ENCODE measurements around the gene PHF19. TPM values are rescaled to one million over a fixed set of nuclear protein-coding genes. Genes with fewer than 3 reads are reported as not detected.

PHF19 gene
- polyA plus RNA-seq, 2 of the 4 experiments (the other 2 are of a cell fraction): 50.7 to 102 TPM

DNA sequence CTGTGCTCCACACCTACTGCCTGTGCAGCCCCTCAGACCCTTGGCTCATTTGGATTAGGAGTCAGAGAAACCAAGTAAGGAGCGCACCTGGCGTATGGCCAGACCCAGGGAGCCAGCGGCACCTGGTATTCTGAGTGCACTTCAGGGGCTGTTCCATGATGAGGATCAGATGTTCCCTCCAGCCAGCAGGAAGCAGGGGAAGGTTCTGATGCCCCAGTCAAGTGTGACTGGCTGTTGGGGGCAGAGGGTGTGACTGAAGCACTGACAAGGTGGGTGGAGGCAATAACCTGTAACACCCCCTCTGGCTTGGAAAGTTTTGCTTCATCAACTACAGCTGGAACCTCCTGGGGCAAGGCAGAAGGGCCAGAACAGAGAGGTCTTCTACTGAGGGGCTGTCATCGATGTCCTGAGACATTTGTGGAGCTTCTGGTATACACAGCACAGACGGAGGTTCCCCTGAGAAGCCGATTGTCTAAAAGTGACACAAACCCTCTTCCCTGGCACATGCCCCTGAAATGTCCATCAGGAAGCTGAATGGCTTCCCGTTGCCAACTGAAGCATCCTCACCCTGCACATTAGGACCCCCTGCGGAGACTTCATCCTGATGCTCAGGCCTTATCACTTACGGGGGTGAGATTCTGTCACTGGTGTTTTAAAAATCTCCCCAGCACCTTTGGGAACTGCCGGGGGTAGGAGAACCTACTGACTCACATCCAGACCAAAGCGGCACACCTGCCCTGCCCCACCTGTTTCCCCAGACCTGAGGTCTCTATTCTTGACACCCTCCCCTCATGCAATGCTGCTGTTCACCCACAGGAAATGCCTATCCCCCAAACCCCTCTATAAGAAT lies 28.6 kb upstream of the PHF19 start:
- FAIRE-seq (no peak), ATAC-seq (no peak), DNase-seq (ENCODE audit: low read depth in 1 of 2, low spot score in 1 of 2) (no peak)
- CTCF ChIA-PET: interaction anchor here (1.3 to 1.8 kb wide), 2 partner anchors 11 to 24 kb away, joined by 3 to 6 read pairs; no protein-coding TSS in a partner anchor
- Histone ChIP-seq H3K4me3 (no peak overlapping the region), H3K4me1 (no peaks in the 10 kb centered on the region), H3K4me2 (no peak overlapping the region), H3K27ac (no peak overlapping the region), H3K9me3 (no peaks in the 10 kb centered on the region)
- TF ChIP-seq ZNF302 (CRISPR knock-in tag; IDR thresholded peaks at IDR 0.05) (no peak), ATOH8 (CRISPR knock-in tag; IDR thresholded peaks at IDR 0.05; ENCODE audit: low read depth) (no peak), CTCF (IDR thresholded peaks at IDR 0.05) (no peak), KDM5A (IDR thresholded peaks at IDR 0.05) (no peak), EHF (CRISPR knock-in tag; IDR thresholded peaks at IDR 0.05) (no peak), BHLHE40 (IDR thresholded peaks at IDR 0.05; ENCODE audit: low read depth, low read length) (no peak), CBX2 (IDR thresholded peaks at IDR 0.05; ENCODE audit: borderline replicate concordance, low read depth) (no peak), SREBF2 (IDR thresholded peaks at IDR 0.05) (no peak), ZFP36 (IDR thresholded peaks at IDR 0.05; ENCODE audit: borderline replicate concordance, partially characterized antibody) (no peak), MAX (IDR thresholded peaks at IDR 0.05) (no peak), HOXB13 (CRISPR knock-in tag; IDR thresholded peaks at IDR 0.05; ENCODE audit: low read depth) (no peak), POLR2A (IDR thresholded peaks at IDR 0.05; ENCODE audit: low read length) (no peak), HMGXB4 (CRISPR knock-in tag; IDR thresholded peaks at IDR 0.05; ENCODE audit: borderline replicate concordance) (no peak), REST (IDR thresholded peaks at IDR 0.05) (no peak), CEBPB (IDR thresholded peaks at IDR 0.05) (no peak), KDM1A (IDR thresholded peaks at IDR 0.05; ENCODE audit: low read depth) (no peak), RNF2 (IDR thresholded peaks at IDR 0.05; ENCODE audit: borderline replicate concordance, low read depth) (no peak), MAFK (IDR thresholded peaks at IDR 0.05; ENCODE audit: partially characterized antibody) (no peak), FOSB (CRISPR knock-in tag; IDR thresholded peaks at IDR 0.05) (no peak)
- WGBS (ENCODE audit: missing lambda C conversion rate): 89% methylated on average over 10 of the region's 11 CpGs
- POLR2A ChIA-PET: no interaction called here
